Measurements from ENCODE around the gene ZNF333. TPM values are rescaled to one million over a fixed set of nuclear protein-coding genes. Genes with fewer than 3 reads are reported as not detected.
"Not testable (repeated sequence)": the region's sequence is repeated elsewhere in the genome, so short reads cannot be mapped to it uniquely, and the experiment has no call there.

ZNF333 gene
- total RNA-seq, 2 donors from 2014 or later: 17.3 to 27.5 TPM

DNA sequence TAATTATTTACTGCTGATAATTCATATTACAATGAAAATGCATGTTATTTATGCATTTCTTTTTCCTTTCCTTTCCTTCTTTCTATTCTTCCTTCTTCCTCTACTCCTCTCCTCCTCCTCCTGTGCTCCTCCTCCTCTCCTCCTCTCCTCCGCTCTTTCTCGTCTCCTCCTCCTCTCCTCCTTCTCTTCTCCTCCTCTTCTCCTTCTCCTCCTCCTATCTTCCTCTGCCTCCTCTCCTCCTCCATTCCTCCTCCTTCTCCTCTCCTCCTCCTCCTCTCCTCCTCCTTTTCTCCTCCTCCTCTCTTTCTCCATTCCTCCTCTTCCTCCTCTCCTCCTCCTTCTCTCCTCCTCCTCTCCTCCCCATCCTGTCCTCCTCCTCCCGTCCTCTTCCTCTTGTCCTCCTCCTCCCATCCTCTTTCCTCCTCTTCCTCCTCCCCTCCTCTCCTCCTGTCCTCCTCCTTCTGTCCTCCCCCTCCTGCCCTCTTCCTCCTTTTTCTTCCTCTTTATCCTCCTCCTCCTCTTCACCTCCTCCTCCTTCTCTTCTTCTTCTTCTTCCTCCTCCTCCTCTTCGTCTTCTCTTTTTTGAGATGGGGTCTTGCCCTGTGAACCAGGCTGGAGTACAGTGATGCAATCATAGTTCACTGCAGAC is 73.8 kb downstream of the ZNF333 start:
- no peak for ATAC-seq (replicated peaks in 1 of 2)
- no peaks in the 10 kb centered on the region for H3K9me3 Mint-ChIP-seq
- H3K36me3 Mint-ChIP-seq (ENCODE audit: insufficient read depth in 2 of 2): no peaks in the 10 kb centered on the region
- peaks cover 19% of the 10 kb centered on the region for H3K27me3 Mint-ChIP-seq (ENCODE audit: low read depth)
- no peak for DNase-seq
- no peak overlapping the region for H3K4me3 Mint-ChIP-seq
- H3K4me1 Mint-ChIP-seq (ENCODE audit: low read depth): no peaks in the 10 kb centered on the region
- no peak overlapping the region for H3K27ac Mint-ChIP-seq

GRCh38 chr19:14764401-14764800 is 74.6 kb downstream of the ZNF333 start:
- H3K36me3 Mint-ChIP-seq (ENCODE audit: insufficient read depth in 2 of 2): no peaks in the 10 kb centered on the region
- DNase-seq (no peak), ATAC-seq (replicated peaks in 1 of 2) (no peak)
- H3K27me3 Mint-ChIP-seq (ENCODE audit: low read depth): peaks cover 19% of the 10 kb centered on the region
- no peaks in the 10 kb centered on the region for H3K4me1 Mint-ChIP-seq (ENCODE audit: low read depth)
- no peak overlapping the region for H3K27ac Mint-ChIP-seq
- H3K4me3 Mint-ChIP-seq: no peak overlapping the region
- no peaks in the 10 kb centered on the region for H3K9me3 Mint-ChIP-seq

GRCh38 chr19:14765403-14765802 is 75.6 kb downstream of the ZNF333 start:
- H3K9me3 Mint-ChIP-seq; DNase-seq; H3K4me3 Mint-ChIP-seq; H3K36me3 Mint-ChIP-seq (ENCODE audit: insufficient read depth in 2 of 2); H3K4me1 Mint-ChIP-seq (ENCODE audit: low read depth); ATAC-seq (replicated peaks in 1 of 2): not testable (repeated sequence)
- H3K27me3 Mint-ChIP-seq (ENCODE audit: low read depth): peaks cover 19% of the 10 kb centered on the region
- H3K27ac Mint-ChIP-seq: peak overlapping the region; percentile 60

DNA sequence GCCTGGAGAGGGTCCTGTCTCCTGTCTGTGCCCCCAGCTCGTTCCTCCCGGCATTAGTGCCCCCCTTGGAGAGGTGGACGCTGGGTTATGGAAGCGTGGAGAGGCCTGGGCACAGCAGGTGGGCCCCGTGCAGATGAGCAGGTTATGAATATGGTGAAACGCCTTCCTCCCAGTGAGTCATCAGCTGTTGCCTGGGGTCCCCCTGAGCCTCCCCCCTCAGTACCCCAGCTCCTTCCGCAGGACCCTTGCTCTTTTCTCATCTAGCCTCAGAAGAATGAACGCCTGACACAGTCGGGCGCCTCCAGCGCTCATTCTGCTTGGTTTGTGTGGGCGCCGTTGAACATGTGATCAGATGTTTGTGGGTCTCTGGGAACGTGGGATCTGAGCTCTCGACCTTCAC is 76.0 kb downstream of the ZNF333 start:
- not testable (repeated sequence) for H3K36me3 Mint-ChIP-seq (ENCODE audit: insufficient read depth in 2 of 2); H3K4me1 Mint-ChIP-seq (ENCODE audit: low read depth); H3K4me3 Mint-ChIP-seq; ATAC-seq (replicated peaks in 1 of 2); H3K9me3 Mint-ChIP-seq; H3K27ac Mint-ChIP-seq; DNase-seq
- H3K27me3 Mint-ChIP-seq (ENCODE audit: low read depth): peaks cover 19% of the 10 kb centered on the region

- peaks cover 19% of the 10 kb centered on the region for H3K27me3 Mint-ChIP-seq (ENCODE audit: low read depth)
- H3K36me3 Mint-ChIP-seq (ENCODE audit: insufficient read depth in 2 of 2): no peaks in the 10 kb centered on the region
- no peak overlapping the region for H3K4me3 Mint-ChIP-seq
- no peak overlapping the region for H3K27ac Mint-ChIP-seq
- DNase-seq (no peak), ATAC-seq (replicated peaks in 1 of 2) (no peak)
- H3K9me3 Mint-ChIP-seq: no peaks in the 10 kb centered on the region
- H3K4me1 Mint-ChIP-seq (ENCODE audit: low read depth): no peaks in the 10 kb centered on the region
These were observed 77.7 kb downstream of the ZNF333 start for GRCh38 chr19:14767466-14767971.

DNA sequence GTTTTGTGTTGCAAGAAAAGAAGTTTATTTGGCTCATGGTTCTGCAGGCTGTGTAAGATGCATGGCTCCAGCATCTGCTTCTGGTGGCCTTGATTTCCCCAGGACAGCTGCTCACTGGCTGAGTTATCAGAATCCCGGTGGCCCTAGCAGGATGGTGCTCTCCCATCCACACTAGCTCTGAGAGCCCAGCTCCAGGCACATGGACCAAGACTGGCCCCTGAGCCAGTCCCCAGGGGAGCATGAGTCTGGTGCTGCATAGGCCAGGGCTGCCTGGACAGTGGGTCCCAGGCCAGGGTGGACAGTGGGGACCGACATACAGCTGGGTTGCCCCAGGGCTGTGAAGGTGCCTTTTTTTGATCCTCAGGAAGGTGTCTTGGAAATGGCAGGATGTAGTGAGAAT is 78.2 kb downstream of the ZNF333 start:
- no peaks in the 10 kb centered on the region for H3K4me1 Mint-ChIP-seq (ENCODE audit: low read depth)
- H3K9me3 Mint-ChIP-seq: no peaks in the 10 kb centered on the region
- ATAC-seq (replicated peaks in 1 of 2) (no peak), DNase-seq (no peak)
- H3K4me3 Mint-ChIP-seq: no peak overlapping the region
- peaks cover 19% of the 10 kb centered on the region for H3K27me3 Mint-ChIP-seq (ENCODE audit: low read depth)
- H3K27ac Mint-ChIP-seq: no peak overlapping the region
- no peaks in the 10 kb centered on the region for H3K36me3 Mint-ChIP-seq (ENCODE audit: insufficient read depth in 2 of 2)

GRCh38 chr19:14769201-14769600 is 79.4 kb downstream of the ZNF333 start:
- no peaks in the 10 kb centered on the region for H3K4me1 Mint-ChIP-seq (ENCODE audit: low read depth)
- peaks cover 11% of the 10 kb centered on the region for H3K27me3 Mint-ChIP-seq (ENCODE audit: low read depth)
- no peak for ATAC-seq (replicated peaks in 1 of 2)
- no peak overlapping the region for H3K4me3 Mint-ChIP-seq
- no peak for DNase-seq
- no peaks in the 10 kb centered on the region for H3K36me3 Mint-ChIP-seq (ENCODE audit: insufficient read depth in 2 of 2)
- H3K9me3 Mint-ChIP-seq: no peaks in the 10 kb centered on the region
- H3K27ac Mint-ChIP-seq: no peak overlapping the region

DNA sequence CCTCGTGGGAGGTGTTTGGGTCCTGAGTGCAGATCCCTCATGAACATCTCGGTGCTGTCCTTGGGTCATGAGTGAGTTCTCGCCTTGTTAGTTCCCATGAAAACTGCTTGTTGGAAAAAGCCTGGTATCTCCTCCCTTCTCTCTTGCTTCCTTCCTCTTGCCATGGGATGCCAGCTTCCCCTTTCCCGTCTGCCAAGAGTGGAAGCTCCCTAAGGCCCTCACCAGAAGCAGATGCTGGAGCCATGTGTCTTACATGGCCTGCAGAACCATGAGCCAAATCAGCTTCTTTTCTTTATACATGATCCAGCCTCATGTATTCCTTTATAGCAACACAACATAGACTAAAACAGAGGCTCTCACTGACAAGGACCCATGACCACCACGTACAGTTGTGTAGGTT is 80.3 kb downstream of the ZNF333 start:
- Mint-ChIP-seq H3K4me1 (ENCODE audit: low read depth) (no peaks in the 10 kb centered on the region), H3K36me3 (ENCODE audit: insufficient read depth in 2 of 2) (no peaks in the 10 kb centered on the region), H3K4me3 (no peak overlapping the region), H3K9me3 (no peaks in the 10 kb centered on the region), H3K27ac (no peak overlapping the region), H3K27me3 (ENCODE audit: low read depth) (peaks cover 8% of the 10 kb centered on the region)
- no peak for ATAC-seq (replicated peaks in 1 of 2)
- DNase-seq: no peak

DNA sequence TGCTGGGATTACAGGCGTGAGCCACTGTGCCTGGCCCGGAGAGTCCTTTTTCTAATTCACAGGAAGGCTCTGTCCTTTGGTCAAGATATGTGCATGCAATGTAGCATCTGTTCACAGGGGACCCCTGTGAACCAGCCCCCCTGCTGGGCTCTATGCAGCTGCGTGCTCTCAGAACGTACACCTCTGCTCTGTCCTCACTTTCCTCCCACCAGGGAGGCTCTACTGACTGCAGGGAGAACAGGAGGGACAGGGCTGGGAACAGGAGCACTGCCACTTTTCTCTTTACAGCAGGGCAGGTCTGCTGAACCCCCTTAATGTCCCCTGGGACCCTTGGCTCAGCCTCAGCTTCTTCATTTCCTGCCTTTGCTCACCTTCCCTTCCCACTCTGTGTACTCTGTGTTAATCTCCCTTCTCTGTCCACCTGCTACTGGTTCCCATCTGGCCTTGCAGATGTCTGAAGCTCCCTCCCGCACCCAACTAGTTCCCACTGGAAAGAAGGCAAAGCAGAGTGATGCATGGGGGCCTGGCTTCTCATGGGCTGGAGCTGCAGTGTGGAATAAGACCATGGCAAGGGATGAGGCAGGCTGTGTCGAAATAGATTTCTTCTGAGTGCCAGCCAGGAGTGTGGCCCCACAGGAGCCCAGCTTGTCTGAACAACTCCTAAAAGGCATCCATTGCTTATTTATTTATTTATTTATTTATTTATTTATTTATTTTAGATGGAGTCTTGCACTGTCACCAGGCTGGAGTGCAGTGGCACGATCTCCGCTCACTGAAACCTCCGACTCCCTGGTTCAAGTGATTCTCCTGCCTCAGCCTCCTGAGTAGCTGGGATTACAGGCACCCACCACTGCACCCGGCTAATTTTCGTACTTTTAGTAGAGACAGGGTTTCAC is 81.3 kb downstream of the ZNF333 start:
- Mint-ChIP-seq H3K27me3 (ENCODE audit: low read depth) (peaks cover 14% of the 10 kb centered on the region), H3K4me1 (ENCODE audit: low read depth) (peaks cover 9% of the 10 kb centered on the region), H3K36me3 (ENCODE audit: insufficient read depth in 2 of 2) (no peaks in the 10 kb centered on the region), H3K9me3 (no peaks in the 10 kb centered on the region), H3K27ac (no peak overlapping the region), H3K4me3 (no peak overlapping the region)
- ATAC-seq (replicated peaks in 1 of 2) (no peak), DNase-seq (no peak)

- Mint-ChIP-seq H3K4me1 (ENCODE audit: low read depth) (peaks cover 10% of the 10 kb centered on the region), H3K36me3 (ENCODE audit: insufficient read depth in 2 of 2) (no peaks in the 10 kb centered on the region), H3K27me3 (ENCODE audit: low read depth) (peaks cover 11% of the 10 kb centered on the region), H3K4me3 (no peak overlapping the region), H3K9me3 (no peaks in the 10 kb centered on the region), H3K27ac (no peak overlapping the region)
- DNase-seq (no peak), ATAC-seq (replicated peaks in 1 of 2) (no peak)
These were observed 82.6 kb downstream of the ZNF333 start for GRCh38 chr19:14772467-14772866.

DNA sequence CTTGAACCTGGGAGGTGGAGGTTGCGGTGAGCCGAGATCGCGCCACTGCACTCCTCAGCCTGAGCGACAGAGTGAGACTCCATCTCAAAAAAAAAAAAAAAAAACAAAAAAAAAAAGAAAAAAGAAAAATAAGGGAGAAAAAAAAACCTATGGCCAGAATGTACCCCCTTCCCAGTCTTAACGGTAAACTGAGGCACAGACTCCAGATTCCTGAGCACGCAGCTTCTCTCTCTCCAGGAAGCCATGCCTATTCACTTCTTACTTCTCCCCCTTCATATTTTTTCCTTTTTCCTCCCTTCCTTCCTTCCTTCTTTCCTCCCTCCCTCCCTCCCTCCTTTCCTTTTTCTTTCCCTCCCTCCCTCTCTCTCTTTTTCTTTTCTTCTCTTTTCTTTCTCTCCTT is 83.1 kb downstream of the ZNF333 start:
- peaks cover 10% of the 10 kb centered on the region for H3K4me1 Mint-ChIP-seq (ENCODE audit: low read depth)
- peaks cover 11% of the 10 kb centered on the region for H3K27me3 Mint-ChIP-seq (ENCODE audit: low read depth)
- ATAC-seq (replicated peaks in 1 of 2): no peak
- no peak overlapping the region for H3K4me3 Mint-ChIP-seq
- no peak overlapping the region for H3K27ac Mint-ChIP-seq
- H3K9me3 Mint-ChIP-seq: peaks cover 0 to 2% of the 10 kb centered on the region in 2 donors
- DNase-seq: no peak
- no peaks in the 10 kb centered on the region for H3K36me3 Mint-ChIP-seq (ENCODE audit: insufficient read depth in 2 of 2)

DNA sequence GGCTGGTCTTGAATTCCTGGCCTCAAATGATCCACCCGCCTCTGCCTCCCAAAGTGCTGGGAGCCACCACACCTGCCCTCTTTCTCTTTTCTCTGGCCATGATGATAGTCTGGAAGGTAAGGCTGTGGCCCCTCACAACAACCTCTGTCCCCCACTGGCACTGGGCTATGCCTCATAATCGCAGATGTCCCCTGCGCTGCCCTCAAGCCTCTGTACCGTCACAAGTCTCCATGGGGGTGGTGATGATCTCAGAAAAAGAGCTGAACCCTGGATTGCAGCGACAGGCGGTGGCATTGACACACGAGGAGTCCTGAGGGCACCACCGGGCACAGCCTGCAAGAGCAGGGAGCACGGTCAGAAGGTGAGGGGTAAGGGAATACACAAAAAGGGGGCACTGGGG is 83.9 kb downstream of the ZNF333 start:
- DNase-seq; ATAC-seq (replicated peaks in 1 of 2); H3K36me3 Mint-ChIP-seq (ENCODE audit: insufficient read depth in 2 of 2); H3K4me1 Mint-ChIP-seq (ENCODE audit: low read depth); H3K9me3 Mint-ChIP-seq; H3K4me3 Mint-ChIP-seq; H3K27ac Mint-ChIP-seq: not testable (repeated sequence)
- peaks cover 12% of the 10 kb centered on the region for H3K27me3 Mint-ChIP-seq (ENCODE audit: low read depth)

- DNase-seq (no peak), ATAC-seq (replicated peaks in 1 of 2) (no peak)
- Mint-ChIP-seq H3K27ac (no peak overlapping the region), H3K4me3 (no peak overlapping the region), H3K36me3 (ENCODE audit: insufficient read depth in 2 of 2) (no peaks in the 10 kb centered on the region), H3K27me3 (ENCODE audit: low read depth) (peaks cover 19% of the 10 kb centered on the region), H3K9me3 (peaks cover 0 to 2% of the 10 kb centered on the region in 2 donors), H3K4me1 (ENCODE audit: low read depth) (peaks cover 10% of the 10 kb centered on the region)
These were observed 84.5 kb downstream of the ZNF333 start for GRCh38 chr19:14774373-14774772.
